GM12873 (cell line): ENCODE results near the gene SFMBT1.

ENCODE experiments used
- CTCF ChIP-seq: IDR thresholded peaks from 2 replicates; pipeline ENCODE4 v1.5.1; 2012; ENCODE audit warnings: low read depth, mild to moderate bottlenecking, moderate library complexity, low read length, control low read depth; ENCODE audit not compliant: insufficient read depth; ENCODE audit errors: missing control alignments

SFMBT1 gene

GRCh38 chr3:53045518-53046170 lies at the start of gene SFMBT1:
TSS of gene SFMBT1 (minus strand) at chr3:53046073. CDS start at chr3:52969128, 76,945 bp downstream.
- TF ChIP-seq CTCF, result no peak

GRCh38 chr3:53092942-53093341 lies 47.1 kb upstream of the SFMBT1 start:
- TF ChIP-seq CTCF, result no peak

GRCh38 chr3:53092216-53092615 lies 46.3 kb upstream of the SFMBT1 start:
- TF ChIP-seq CTCF, result no peak

- TF ChIP-seq CTCF, result no peak
These were observed 45.1 kb upstream of the SFMBT1 start for GRCh38 chr3:53091011-53091410.

- no peak for TF ChIP-seq CTCF
These were observed 43.6 kb upstream of the SFMBT1 start for GRCh38 chr3:53089511-53089910.

GRCh38 chr3:53085476-53085875 lies 39.6 kb upstream of the SFMBT1 start:
- no peak for TF ChIP-seq CTCF

- no peak for TF ChIP-seq CTCF
These were observed 38.6 kb upstream of the SFMBT1 start for GRCh38 chr3:53084310-53085001.
